Rectal smooth muscle tissue (tissue), 1 donor: Measurements from ENCODE around the gene NCKAP5.

Experiments
- H3K27ac ChIP-seq: one replicate; pipeline ENCODE4 v1.7.0; 2013; ENCODE audit warnings: low read depth, low read length, inconsistent platforms
- H3K27me3 ChIP-seq: one replicate; pipeline ENCODE4 v1.7.0; 2013; ENCODE audit warnings: low read length; ENCODE audit not compliant: control insufficient read depth, insufficient read depth
- H3K36me3 ChIP-seq: one replicate; pipeline ENCODE4 v1.7.0; 2013; ENCODE audit warnings: low read length; ENCODE audit not compliant: control insufficient read depth, insufficient read depth
- H3K4me1 ChIP-seq: one replicate; pipeline ENCODE4 v1.7.0; 2013; ENCODE audit warnings: low read length; ENCODE audit not compliant: control insufficient read depth, insufficient read depth
- H3K4me3 ChIP-seq: one replicate; pipeline ENCODE4 v1.7.0; 2013; ENCODE audit warnings: low read length
- H3K9ac ChIP-seq: one replicate; pipeline ENCODE4 v1.7.0; 2013; ENCODE audit warnings: low read length

NCKAP5 gene

GRCh38 chr2:133072837-133073694, 495.2 kb downstream of the NCKAP5 start:
- Histone ChIP-seq H3K27ac (no peak overlapping the region), H3K4me1 (no peaks in the 10 kb centered on the region), H3K36me3 (no peaks in the 10 kb centered on the region), H3K27me3 (no peaks in the 10 kb centered on the region), H3K9ac (no peak overlapping the region), H3K4me3 (no peak overlapping the region)

- H3K27ac ChIP-seq, result no peak overlapping the region
- H3K4me1 ChIP-seq, result no peaks in the 10 kb centered on the region
- H3K36me3 ChIP-seq, result no peaks in the 10 kb centered on the region
- no peaks in the 10 kb centered on the region for H3K27me3 ChIP-seq
- H3K9ac ChIP-seq, result no peak overlapping the region
- no peak overlapping the region for H3K4me3 ChIP-seq
These were observed 504.5 kb downstream of the NCKAP5 start for GRCh38 chr2:133063775-133064174.

- Histone ChIP-seq H3K36me3 (no peaks in the 10 kb centered on the region), H3K9ac (no peak overlapping the region), H3K27me3 (no peaks in the 10 kb centered on the region), H3K27ac (no peak overlapping the region), H3K4me3 (no peak overlapping the region), H3K4me1 (no peaks in the 10 kb centered on the region)
These were observed 505.2 kb downstream of the NCKAP5 start for GRCh38 chr2:133062931-133063665.

- Histone ChIP-seq H3K4me3 (no peak overlapping the region), H3K9ac (no peak overlapping the region), H3K27ac (no peak overlapping the region), H3K27me3 (no peaks in the 10 kb centered on the region), H3K4me1 (no peaks in the 10 kb centered on the region), H3K36me3 (no peaks in the 10 kb centered on the region)
These were observed 506.2 kb downstream of the NCKAP5 start for GRCh38 chr2:133061874-133062593.

- Histone ChIP-seq H3K27ac (no peak overlapping the region), H3K4me1 (peaks cover 5% of the 10 kb centered on the region), H3K9ac (no peak overlapping the region), H3K36me3 (no peaks in the 10 kb centered on the region), H3K27me3 (no peaks in the 10 kb centered on the region), H3K4me3 (no peak overlapping the region)
These were observed 514.0 kb downstream of the NCKAP5 start for GRCh38 chr2:133054297-133054696.

- Histone ChIP-seq H3K4me1 (peaks cover 5% of the 10 kb centered on the region), H3K4me3 (no peak overlapping the region), H3K27ac (no peak overlapping the region), H3K9ac (no peak overlapping the region), H3K27me3 (no peaks in the 10 kb centered on the region), H3K36me3 (no peaks in the 10 kb centered on the region)
These were observed 514.7 kb downstream of the NCKAP5 start for GRCh38 chr2:133053541-133053940.

- H3K27ac ChIP-seq, result no peak overlapping the region
These were observed 522.5 kb downstream of the NCKAP5 start for GRCh38 chr2:133045787-133046186.

GRCh38 chr2:133044556-133044955, 523.7 kb downstream of the NCKAP5 start:
- no peak overlapping the region for H3K9ac ChIP-seq
- no peaks in the 10 kb centered on the region for H3K27me3 ChIP-seq
- no peak overlapping the region for H3K27ac ChIP-seq
- no peaks in the 10 kb centered on the region for H3K4me1 ChIP-seq
- H3K4me3 ChIP-seq, result no peak overlapping the region
- H3K36me3 ChIP-seq, result no peaks in the 10 kb centered on the region

More at GRCh38 chr2:133045787-133046186, 522.5 kb downstream of the NCKAP5 start:
- H3K36me3 ChIP-seq, result no peaks in the 10 kb centered on the region
- H3K4me3 ChIP-seq, result no peak overlapping the region
- H3K27me3 ChIP-seq, result no peaks in the 10 kb centered on the region
- H3K9ac ChIP-seq, result no peak overlapping the region
- H3K4me1 ChIP-seq, result no peaks in the 10 kb centered on the region

- Histone ChIP-seq H3K27me3 (no peaks in the 10 kb centered on the region), H3K4me1 (no peaks in the 10 kb centered on the region), H3K4me3 (no peak overlapping the region), H3K9ac (no peak overlapping the region), H3K27ac (no peak overlapping the region), H3K36me3 (no peaks in the 10 kb centered on the region)
These were observed 528.1 kb downstream of the NCKAP5 start for GRCh38 chr2:133040170-133040569.

GRCh38 chr2:133039531-133039930, 528.7 kb downstream of the NCKAP5 start:
- no peaks in the 10 kb centered on the region for H3K4me1 ChIP-seq
- no peaks in the 10 kb centered on the region for H3K27me3 ChIP-seq
- H3K27ac ChIP-seq, result no peak overlapping the region
- H3K9ac ChIP-seq, result no peak overlapping the region
- H3K36me3 ChIP-seq, result no peaks in the 10 kb centered on the region
- H3K4me3 ChIP-seq, result no peak overlapping the region

GRCh38 chr2:133026536-133027177, 541.6 kb downstream of the NCKAP5 start:
- Histone ChIP-seq H3K9ac (no peak overlapping the region), H3K4me1 (no peaks in the 10 kb centered on the region), H3K4me3 (no peak overlapping the region), H3K27me3 (no peaks in the 10 kb centered on the region), H3K27ac (no peak overlapping the region), H3K36me3 (no peaks in the 10 kb centered on the region)

GRCh38 chr2:133025004-133025403, 543.3 kb downstream of the NCKAP5 start:
- Histone ChIP-seq H3K36me3 (no peaks in the 10 kb centered on the region), H3K27ac (no peak overlapping the region), H3K4me1 (no peaks in the 10 kb centered on the region), H3K9ac (no peak overlapping the region), H3K4me3 (no peak overlapping the region), H3K27me3 (no peaks in the 10 kb centered on the region)
